SH-SY5Y (cell line): ENCODE measurements around the gene SIPA1L3.

ENCODE experiments used
- GATA2 ChIP-seq: IDR thresholded peaks from 2 replicates; pipeline ENCODE4 v1.6.1; 2011; ENCODE audit warnings: mild to moderate bottlenecking, low read depth, low read length
- GATA3 ChIP-seq: IDR thresholded peaks from 2 replicates; pipeline ENCODE4 v1.6.1; 2011; ENCODE audit warnings: low read depth, mild to moderate bottlenecking, low read length, moderate library complexity

- TF ChIP-seq GATA2 (no peak), GATA3 (no peak)
Measured at GRCh38 chr19:38099966-38100365, 193.0 kb downstream of the SIPA1L3 start.
